Glutamatergic neuron (in vitro differentiated cells): Measurements from ENCODE around the gene PAPPA. TPM values are rescaled to one million over a fixed set of nuclear protein-coding genes. Genes with fewer than 3 reads are reported as not detected.

Experiments
- DNase-seq: peaks from one replicate; pipeline ENCODE4 v3.0.0; 2022
- H3K27ac Mint-ChIP-seq: one replicate; pipeline ENCODE4 v1.8.0; 2020; ENCODE audit warnings: mild to moderate bottlenecking, mixed read lengths, inconsistent platforms; ENCODE audit not compliant: unreplicated experiment
- H3K27me3 Mint-ChIP-seq: one replicate; pipeline ENCODE4 v1.8.0; 2020; ENCODE audit warnings: mild to moderate bottlenecking, moderate library complexity, mixed read lengths, inconsistent platforms; ENCODE audit not compliant: unreplicated experiment
- H3K36me3 Mint-ChIP-seq: one replicate; pipeline ENCODE4 v1.8.0; 2020; ENCODE audit warnings: mild to moderate bottlenecking, mixed read lengths, inconsistent platforms; ENCODE audit not compliant: unreplicated experiment
- H3K4me1 Mint-ChIP-seq: one replicate; pipeline ENCODE4 v1.8.0; 2020; ENCODE audit warnings: mild to moderate bottlenecking, low read depth, mixed read lengths, inconsistent platforms; ENCODE audit not compliant: unreplicated experiment
- H3K4me3 Mint-ChIP-seq: one replicate; pipeline ENCODE4 v1.8.0; 2020; ENCODE audit warnings: mild to moderate bottlenecking, mixed read lengths, inconsistent platforms; ENCODE audit not compliant: unreplicated experiment
- H3K9me3 Mint-ChIP-seq: one replicate; pipeline ENCODE4 v1.8.0; 2020; ENCODE audit warnings: mild to moderate bottlenecking, moderate library complexity, mixed read lengths, inconsistent platforms; ENCODE audit not compliant: unreplicated experiment
- total RNA-seq: library from RNA; stranded (reverse); fragmentation: NEBNext Ultra II Directional; extraction: Animal tissue kit (Norgen Biotek cat#: 25700); gene quantifications from one replicate; pipeline ENCODE4 v1.2.1, GENCODE V29; 2021; ENCODE audit not compliant: unreplicated experiment
- TF ChIP-seq, protein P1 (sequence below): fragments of 200-600 bp; sonication (generic); IDR thresholded peaks from one replicate; pipeline ENCODE4 v1.5.0; 2021; ENCODE audit not compliant: partially characterized antibody, unreplicated experiment

Gene PAPPA
- total RNA-seq, 1 donor from 2014 or later = 10.5 TPM

- TF ChIP-seq, protein P1, sequence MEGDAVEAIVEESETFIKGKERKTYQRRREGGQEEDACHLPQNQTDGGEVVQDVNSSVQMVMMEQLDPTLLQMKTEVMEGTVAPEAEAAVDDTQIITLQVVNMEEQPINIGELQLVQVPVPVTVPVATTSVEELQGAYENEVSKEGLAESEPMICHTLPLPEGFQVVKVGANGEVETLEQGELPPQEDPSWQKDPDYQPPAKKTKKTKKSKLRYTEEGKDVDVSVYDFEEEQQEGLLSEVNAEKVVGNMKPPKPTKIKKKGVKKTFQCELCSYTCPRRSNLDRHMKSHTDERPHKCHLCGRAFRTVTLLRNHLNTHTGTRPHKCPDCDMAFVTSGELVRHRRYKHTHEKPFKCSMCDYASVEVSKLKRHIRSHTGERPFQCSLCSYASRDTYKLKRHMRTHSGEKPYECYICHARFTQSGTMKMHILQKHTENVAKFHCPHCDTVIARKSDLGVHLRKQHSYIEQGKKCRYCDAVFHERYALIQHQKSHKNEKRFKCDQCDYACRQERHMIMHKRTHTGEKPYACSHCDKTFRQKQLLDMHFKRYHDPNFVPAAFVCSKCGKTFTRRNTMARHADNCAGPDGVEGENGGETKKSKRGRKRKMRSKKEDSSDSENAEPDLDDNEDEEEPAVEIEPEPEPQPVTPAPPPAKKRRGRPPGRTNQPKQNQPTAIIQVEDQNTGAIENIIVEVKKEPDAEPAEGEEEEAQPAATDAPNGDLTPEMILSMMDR = no peak
- no peaks in the 10 kb centered on the region for H3K9me3 Mint-ChIP-seq
- H3K4me1 Mint-ChIP-seq = peaks cover 3% of the 10 kb centered on the region
- H3K27ac Mint-ChIP-seq = no peak overlapping the region
- H3K4me3 Mint-ChIP-seq = no peak overlapping the region
- H3K27me3 Mint-ChIP-seq = no peaks in the 10 kb centered on the region
- no peak for DNase-seq
- no peaks in the 10 kb centered on the region for H3K36me3 Mint-ChIP-seq
These were observed 208.0 kb downstream of the PAPPA start for GRCh38 chr9:116361547-116361946.

DNA sequence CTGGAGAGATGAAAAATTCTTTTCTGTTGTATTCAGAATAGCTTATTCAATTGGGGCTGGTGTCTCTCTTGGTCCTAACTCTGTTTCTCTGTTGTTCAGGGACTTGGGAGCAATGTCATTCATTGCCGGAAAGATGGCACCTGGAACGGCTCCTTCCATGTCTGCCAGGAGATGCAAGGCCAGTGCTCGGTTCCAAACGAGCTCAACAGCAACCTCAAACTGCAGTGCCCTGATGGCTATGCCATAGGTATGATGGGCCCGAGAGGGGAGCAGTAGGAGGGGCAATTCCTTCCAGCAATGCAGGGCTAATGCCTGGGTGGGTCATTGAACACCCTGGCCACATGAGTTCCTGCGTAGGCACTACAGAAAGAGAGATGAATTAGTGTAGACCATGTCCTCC, 208.9 kb downstream of the PAPPA start:
- Mint-ChIP-seq H3K36me3 (no peaks in the 10 kb centered on the region), H3K4me1 (peaks cover 3% of the 10 kb centered on the region), H3K27ac (no peak overlapping the region), H3K9me3 (no peaks in the 10 kb centered on the region), H3K27me3 (no peaks in the 10 kb centered on the region), H3K4me3 (no peak overlapping the region)
- no peak for DNase-seq
- TF ChIP-seq, protein P1 = no peak

DNA sequence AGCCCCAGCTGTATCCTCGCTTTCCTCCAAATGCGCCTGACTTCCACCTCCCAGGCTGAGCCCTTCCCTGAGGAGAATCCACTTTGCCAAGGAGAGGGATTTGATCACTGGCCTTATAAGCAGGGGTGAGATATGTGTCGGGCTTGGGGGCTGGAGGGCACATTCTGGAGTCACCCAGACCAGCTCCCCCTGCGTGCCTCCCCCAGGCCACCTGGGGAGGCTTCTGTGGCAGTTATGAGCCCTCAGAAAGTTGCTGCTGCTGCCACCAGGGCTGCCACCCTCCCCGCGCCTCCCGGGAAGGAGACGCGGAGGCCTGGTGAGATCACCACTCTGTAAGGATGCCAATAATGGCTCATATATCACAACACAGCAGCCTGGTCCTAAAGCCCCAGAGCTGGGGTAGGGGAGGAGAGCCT, 211.5 kb downstream of the PAPPA start:
- peaks cover 3% of the 10 kb centered on the region for H3K27me3 Mint-ChIP-seq
- no peak overlapping the region for H3K27ac Mint-ChIP-seq
- peaks cover 15% of the 10 kb centered on the region for H3K4me1 Mint-ChIP-seq

DNA sequence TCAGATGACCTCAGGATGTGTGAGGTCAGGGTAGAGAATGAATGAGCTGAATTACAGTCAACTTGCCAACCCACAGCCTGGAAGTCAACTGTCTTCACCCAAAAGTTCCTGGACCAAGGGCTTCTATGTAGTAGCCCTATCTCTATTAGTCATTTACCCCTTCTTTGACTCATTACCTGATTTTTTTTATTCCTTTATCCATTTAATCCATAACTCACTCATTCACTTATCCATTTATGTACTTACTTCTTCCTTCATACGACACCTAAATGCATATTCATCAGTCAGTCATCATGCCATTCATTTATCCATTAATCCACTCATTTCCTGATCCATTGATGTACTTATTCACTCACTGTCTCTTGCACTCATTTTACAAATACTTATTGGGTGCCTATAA, 212.7 kb downstream of the PAPPA start:
- H3K27ac Mint-ChIP-seq = no peak overlapping the region
- peaks cover 3% of the 10 kb centered on the region for H3K27me3 Mint-ChIP-seq
- TF ChIP-seq, protein P1 = no peak

More for the DNA sequence above, 211.5 kb downstream of the PAPPA start:
- no peak for DNase-seq
- peaks cover 8% of the 10 kb centered on the region for H3K9me3 Mint-ChIP-seq
- no peak overlapping the region for H3K4me3 Mint-ChIP-seq
- TF ChIP-seq, protein P1 = no peak
- H3K36me3 Mint-ChIP-seq = no peaks in the 10 kb centered on the region

GRCh38 chr9:116368680-116369079, 215.1 kb downstream of the PAPPA start:
- Mint-ChIP-seq H3K27ac (no peak overlapping the region), H3K9me3 (peaks cover 12% of the 10 kb centered on the region), H3K4me1 (peaks cover 19% of the 10 kb centered on the region), H3K36me3 (no peaks in the 10 kb centered on the region), H3K4me3 (peak overlapping the region; percentile 12), H3K27me3 (peaks cover 3% of the 10 kb centered on the region)
- TF ChIP-seq, protein P1 = no peak
- no peak for DNase-seq

More for the DNA sequence above, 212.7 kb downstream of the PAPPA start:
- no peak for DNase-seq
- H3K36me3 Mint-ChIP-seq = no peaks in the 10 kb centered on the region
- peaks cover 16% of the 10 kb centered on the region for H3K4me1 Mint-ChIP-seq
- no peak overlapping the region for H3K4me3 Mint-ChIP-seq
- peaks cover 10% of the 10 kb centered on the region for H3K9me3 Mint-ChIP-seq
